Activated effector memory CD4-positive, alpha-beta T cell treated with Interleukin-2 at 50 U/mL for 16 hours (primary cell): Measurements from ENCODE around the gene STAC.
"Not testable (repeated sequence)": the region's sequence is repeated elsewhere in the genome, so short reads cannot be mapped to it uniquely, and the experiment has no call there.

Experiments used
- DNase-seq: peaks from one replicate; pipeline ENCODE4 v3.0.0-alpha.2; 2020

Gene STAC

DNA sequence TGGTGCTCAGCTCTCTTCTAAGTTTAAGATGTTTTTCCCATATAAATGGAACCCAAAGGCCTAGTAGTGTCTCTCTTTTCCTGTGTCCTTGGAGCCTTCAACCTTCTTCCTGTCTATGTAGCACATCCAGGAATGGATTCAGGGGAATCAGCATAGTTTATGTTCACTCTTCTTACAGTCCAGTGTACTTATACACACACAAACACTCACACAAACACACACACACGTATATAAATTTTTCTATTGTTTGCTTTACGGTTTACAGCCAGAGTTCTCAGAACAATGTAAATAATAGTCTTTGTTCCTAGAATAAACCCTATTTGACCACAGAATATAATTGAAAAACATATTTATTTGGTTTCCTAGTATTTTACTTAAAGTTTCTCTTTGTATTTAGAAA, 36.9 kb downstream of the STAC start:
- DNase-seq: no peak

DNA sequence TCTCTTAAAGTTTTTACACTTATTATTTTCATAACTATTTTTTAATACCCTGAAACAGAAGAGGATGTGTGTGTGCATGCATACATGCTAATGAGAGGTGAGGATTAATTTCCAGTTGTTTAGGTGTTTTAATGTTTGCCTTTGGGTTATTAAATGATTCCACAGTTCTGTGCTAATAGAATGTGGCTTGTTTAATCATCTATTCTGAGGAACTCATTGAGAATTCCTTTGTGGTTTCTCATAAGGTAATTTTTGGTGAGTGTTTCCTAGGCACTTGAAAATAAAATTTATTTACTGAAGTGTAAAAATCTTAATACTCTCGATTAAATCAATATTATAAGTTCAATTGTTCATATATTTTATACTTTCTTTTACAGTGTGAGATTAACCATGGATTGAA, 38.0 kb downstream of the STAC start:
- no peak for DNase-seq

GRCh38 chr3:36428445-36428844, 48.1 kb downstream of the STAC start:
- DNase-seq: no peak

DNA sequence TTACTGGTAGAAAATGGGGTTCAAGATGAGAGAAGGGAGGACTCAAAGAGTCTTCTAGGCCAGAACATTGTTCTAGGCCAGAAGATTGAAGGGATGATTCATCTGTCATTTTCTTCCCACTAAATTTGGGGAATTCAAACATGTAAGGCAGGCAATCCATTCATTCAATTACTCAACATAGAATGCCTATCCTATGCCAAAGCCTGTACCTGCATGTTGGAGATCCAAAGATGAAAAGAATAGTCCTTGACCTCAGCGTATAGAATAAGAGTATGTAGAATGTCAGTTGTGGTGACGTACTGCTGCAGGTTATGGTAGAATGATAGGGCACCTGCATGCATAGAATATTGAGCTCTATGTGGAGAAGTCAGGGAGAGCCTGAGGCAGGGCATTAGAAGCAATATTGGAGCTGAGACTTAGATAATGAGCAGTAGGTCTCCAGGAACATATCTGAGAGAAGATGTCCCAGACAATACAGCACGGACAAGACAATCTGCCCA, 49.7 kb downstream of the STAC start:
- DNase-seq: no peak

- no peak for DNase-seq
Measured at GRCh38 chr3:36433511-36433910, 53.2 kb downstream of the STAC start.

- DNase-seq: no peak
Measured at GRCh38 chr3:36434687-36435426, 54.6 kb downstream of the STAC start.

DNA sequence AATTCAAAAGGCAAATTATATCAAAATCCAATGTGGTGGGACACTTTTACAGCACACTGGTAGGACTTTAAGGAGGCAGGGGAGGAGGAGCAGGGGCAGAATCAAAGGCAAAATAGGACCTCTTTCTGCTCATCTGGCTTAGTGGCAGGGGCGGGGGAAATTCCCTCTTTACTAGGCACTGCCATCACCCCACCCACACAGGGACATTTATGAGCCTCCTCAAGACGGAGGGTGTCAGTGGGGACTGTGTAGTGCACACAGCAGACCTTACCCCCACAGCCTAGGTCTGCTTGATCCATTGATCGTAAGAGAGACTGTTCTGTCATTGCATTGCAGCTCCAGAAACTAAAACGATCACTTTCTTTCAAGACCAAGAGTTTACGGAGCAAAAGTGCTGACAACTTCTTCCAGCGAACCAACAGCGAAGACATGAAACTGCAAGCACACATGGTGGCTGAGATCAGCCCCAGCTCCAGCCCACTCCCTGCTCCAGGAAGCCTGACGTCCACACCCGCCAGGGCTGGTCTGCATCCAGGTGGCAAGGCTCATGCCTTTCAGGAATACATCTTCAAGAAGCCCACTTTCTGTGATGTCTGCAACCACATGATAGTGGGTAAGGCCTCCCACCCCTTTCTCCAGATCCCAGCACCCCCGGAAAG, 62.9 kb downstream of the STAC start:
- DNase-seq: no peak

DNA sequence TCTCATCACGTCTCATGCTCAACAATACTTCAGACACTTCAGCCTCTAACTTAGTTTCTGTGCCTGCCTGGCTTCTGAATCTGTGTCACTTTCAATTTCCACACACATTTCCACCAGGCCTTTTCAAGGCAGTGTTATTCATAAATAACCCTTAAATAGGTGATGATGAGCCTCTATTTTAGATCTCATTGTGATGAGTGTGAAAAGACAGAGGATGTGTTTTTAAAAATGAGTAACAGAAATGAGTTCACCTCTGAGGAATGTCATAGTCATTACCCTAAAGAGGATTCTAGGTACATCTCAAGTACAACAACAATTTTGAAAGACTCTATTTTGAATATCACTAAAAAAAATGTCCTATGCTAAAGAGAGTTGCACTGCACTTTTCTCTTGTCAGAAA, 64.6 kb downstream of the STAC start:
- DNase-seq: no peak

- DNase-seq: no peak
Measured at GRCh38 chr3:36446276-36446675, 66.0 kb downstream of the STAC start.

- DNase-seq: no peak
Measured at GRCh38 chr3:36447061-36447460, 66.8 kb downstream of the STAC start.

DNA sequence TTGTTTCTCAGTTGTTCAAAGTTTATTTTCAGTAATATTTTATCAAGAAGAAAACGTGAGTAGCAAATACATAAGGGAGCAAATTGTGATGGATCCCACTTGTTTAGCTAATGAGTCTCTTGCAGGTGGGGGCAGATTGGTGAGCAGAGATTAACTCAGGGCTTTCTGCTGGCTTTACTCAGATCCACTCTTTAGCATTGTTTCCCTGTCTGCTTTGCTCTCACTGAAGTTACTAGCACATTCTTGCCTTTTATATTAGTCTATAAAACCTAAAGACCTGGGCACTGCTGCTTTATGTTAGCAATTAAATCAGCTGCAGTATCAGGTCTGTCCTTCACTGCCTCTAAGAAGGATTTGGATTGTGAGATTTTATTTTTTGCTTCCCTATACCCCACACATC, 71.5 kb downstream of the STAC start:
- no peak for DNase-seq

DNA sequence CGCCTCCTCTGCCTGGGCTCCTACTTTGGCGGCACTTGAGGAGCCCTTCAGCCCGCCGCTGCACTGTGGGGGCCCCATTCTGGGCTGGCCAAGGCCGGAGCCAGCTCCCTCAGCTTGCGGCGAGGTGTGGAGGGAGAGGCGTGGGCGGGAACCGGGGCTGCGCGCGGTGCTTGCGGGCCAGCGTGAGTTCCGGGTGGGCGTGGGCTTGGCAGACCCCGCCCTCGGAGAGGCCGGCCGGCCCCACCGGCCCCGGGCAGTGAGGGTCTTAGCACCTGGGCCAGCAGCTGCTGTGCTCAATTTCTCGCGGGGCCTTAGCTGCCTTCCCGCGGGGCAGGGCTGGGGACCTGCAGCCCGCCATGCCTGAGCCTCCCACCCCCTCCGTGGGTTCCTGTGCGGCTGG, 72.9 kb downstream of the STAC start:
- DNase-seq: not testable (repeated sequence)

DNA sequence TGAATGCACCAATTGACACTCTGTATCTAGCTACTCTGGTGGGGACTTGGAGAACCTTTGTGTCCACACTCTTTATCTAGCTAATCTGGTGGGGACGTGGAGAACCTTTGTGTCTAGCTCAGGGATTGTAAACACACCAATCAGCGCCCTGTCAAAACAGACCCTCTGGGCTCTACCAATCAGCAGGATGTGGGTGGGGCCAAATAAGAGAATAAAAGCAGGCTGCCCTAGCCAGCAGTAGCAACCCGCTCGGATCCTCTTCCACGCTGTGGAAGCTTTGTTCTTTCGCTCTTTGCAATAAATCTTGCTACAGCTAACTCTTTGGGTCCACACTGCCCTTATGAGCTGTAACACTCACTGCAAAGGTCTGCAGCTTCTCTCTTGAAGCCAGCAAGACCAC, 73.6 kb downstream of the STAC start:
- not testable (repeated sequence) for DNase-seq

GRCh38 chr3:36455406-36455805, 75.1 kb downstream of the STAC start:
- no peak for DNase-seq

DNA sequence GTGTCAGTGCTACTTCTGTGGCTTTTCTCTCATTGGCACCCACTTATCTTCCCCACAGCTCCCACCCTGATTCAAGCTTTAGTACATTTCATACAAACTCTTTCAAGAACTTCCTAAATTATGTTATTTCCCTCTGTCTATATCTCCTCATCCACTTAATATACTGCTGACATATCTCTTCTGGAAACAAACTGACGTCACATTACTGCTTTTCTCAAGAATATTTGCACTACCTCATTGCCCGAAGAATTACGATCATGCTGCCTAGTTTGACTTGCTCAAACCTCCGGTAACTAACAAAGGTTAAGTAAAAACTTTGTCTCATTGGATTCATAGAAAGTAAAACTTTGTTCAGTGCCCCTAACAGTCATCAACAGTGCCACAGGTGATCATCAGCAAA, 76.5 kb downstream of the STAC start:
- no peak for DNase-seq

- no peak for DNase-seq
Measured at GRCh38 chr3:36457667-36458066, 77.4 kb downstream of the STAC start.

GRCh38 chr3:36459177-36459576, 78.9 kb downstream of the STAC start:
- DNase-seq: no peak

DNA sequence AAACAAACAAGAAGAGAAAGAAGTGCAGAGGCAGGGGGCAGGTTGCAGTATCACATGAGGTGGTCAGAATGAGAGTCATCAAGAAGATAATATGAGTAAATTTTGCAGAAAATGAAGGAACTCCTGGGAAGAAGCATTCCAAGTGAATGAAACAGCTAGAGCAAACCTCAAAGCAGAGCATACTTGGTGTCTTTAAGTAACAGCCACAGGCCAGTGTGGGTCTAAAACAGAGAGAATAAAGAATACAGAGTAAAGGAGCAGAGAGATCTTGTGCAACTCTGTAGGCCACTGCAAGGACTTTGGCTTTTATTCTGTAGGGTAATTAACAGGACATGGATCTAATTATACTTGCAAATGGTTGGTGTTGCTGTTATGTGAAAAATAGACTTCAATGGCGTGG, 81.3 kb downstream of the STAC start:
- no peak for DNase-seq

DNA sequence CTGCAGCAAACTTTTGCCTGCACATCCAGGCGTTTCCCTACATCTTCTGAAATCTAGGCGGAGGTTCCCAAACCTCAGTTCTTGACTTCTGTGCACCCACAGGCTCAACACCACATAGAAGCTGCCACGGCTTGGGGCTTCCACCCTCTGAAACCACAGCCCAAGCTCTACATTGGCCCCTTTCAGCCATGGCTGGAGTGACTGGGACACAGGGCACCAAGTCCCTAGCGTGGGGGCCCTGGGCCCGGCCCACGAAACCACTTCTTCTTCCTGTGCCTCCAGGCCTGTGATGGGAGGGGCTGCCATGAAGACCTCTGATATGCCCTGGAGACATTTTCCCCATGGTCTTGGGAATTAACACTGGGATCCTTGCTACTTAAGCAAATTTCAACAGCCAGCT, 91.7 kb downstream of the STAC start:
- DNase-seq: not testable (repeated sequence)

GRCh38 chr3:36475558-36475957, 95.3 kb downstream of the STAC start:
- DNase-seq: no peak

GRCh38 chr3:36476286-36476942, 96.1 kb downstream of the STAC start:
- DNase-seq: no peak

- no peak for DNase-seq
Measured at GRCh38 chr3:36477655-36478054, 97.4 kb downstream of the STAC start.

GRCh38 chr3:36480911-36481648, 100.8 kb downstream of the STAC start:
- DNase-seq: no peak
